H1 (cell line): ENCODE data around the gene FGFBP2. TPM values are rescaled to one million over a fixed set of nuclear protein-coding genes. Genes with fewer than 3 reads are reported as not detected.

ENCODE experiments used
- CTCF ChIA-PET: fragments of 300-600 bp; sonication (Branson Sonifier 250); formaldehyde crosslinking; loops from one replicate; lab custom pipeline; 2021; ENCODE audit not compliant: partially characterized antibody; lab: Charles Lee
- POLR2A ChIA-PET: fragments of 300-600 bp; sonication (Branson Sonifier 250); formaldehyde crosslinking; loops from one replicate; lab custom pipeline; 2021; ENCODE audit warnings: inconsistent platforms; ENCODE audit not compliant: partially characterized antibody; lab: Charles Lee
- DNase-seq, 2 experiments: peaks; one replicate each; pipeline versions ENCODE4 v3.0.0 to v3.0.0-alpha.2; 2010 to 2022; ENCODE audit warnings: low spot score in 2 of 2, low read depth in 1 of 2, mixed read lengths in 1 of 2
- FAIRE-seq: peaks from 2 replicates; lab custom pipeline; 2011; peaks lifted over from hg19 to GRCh38; lab: Jason Lieb, UNC
- H2AFZ ChIP-seq: 2 replicates; pipeline ENCODE4 v1.8.1; 2012; ENCODE audit warnings: low read length, inconsistent platforms
- H2AK5ac ChIP-seq: 2 replicates; pipeline ENCODE4 v1.6.1; 2013; ENCODE audit warnings: low read depth, low read length
- H2BK120ac ChIP-seq: replicated peaks from 2 replicates; pipeline ENCODE3; 2013; ENCODE audit warnings: low read depth, low read length, inconsistent platforms
- H2BK12ac ChIP-seq: 2 replicates; pipeline ENCODE4 v1.6.1; 2013; ENCODE audit warnings: low read depth, low read length
- H2BK15ac ChIP-seq: 2 replicates; pipeline ENCODE4 v1.6.1; 2013; ENCODE audit warnings: low read length
- H2BK20ac ChIP-seq: 2 replicates; pipeline ENCODE4 v1.6.1; 2013; ENCODE audit warnings: low read length
- H2BK5ac ChIP-seq: 2 replicates; pipeline ENCODE4 v1.6.1; 2013; ENCODE audit warnings: low read depth, low read length
- H3K14ac ChIP-seq: 2 replicates; pipeline ENCODE4 v1.6.1; 2013; ENCODE audit warnings: inconsistent platforms; ENCODE audit not compliant: insufficient read length
- H3K18ac ChIP-seq: 2 replicates; pipeline ENCODE4 v1.6.1; 2013; ENCODE audit warnings: low read length; ENCODE audit errors: extremely low read depth
- H3K23ac ChIP-seq: 2 replicates; pipeline ENCODE4 v1.6.1; 2013; ENCODE audit warnings: inconsistent platforms; ENCODE audit not compliant: insufficient read length
- H3K23me2 ChIP-seq: 2 replicates; pipeline ENCODE4 v1.6.1; 2013; ENCODE audit warnings: low read depth, low read length
- H3K27ac ChIP-seq: 2 replicates; pipeline ENCODE4 v1.6.1; 2011; ENCODE audit warnings: low read depth, low read length, inconsistent platforms
- H3K27me3 ChIP-seq, 4 experiments: replicated peaks in 1 of 4; 1 replicate in 1 of 4; 2 replicates in 3 of 4; pipeline versions ENCODE4 v1.6.1 to v1.8.1; 2011 to 2013; ENCODE audit warnings: low read length in 3 of 4, mild to moderate bottlenecking in 3 of 4, inconsistent platforms in 2 of 4, mixed read lengths in 2 of 4, moderate library complexity in 1 of 4; ENCODE audit not compliant: control insufficient read depth in 3 of 4, insufficient read depth in 3 of 4; ENCODE audit errors: extremely low read depth in 1 of 4
- H3K36me3 ChIP-seq, 4 experiments: 2 replicates each; pipeline versions ENCODE4 v1.6.1 to v1.8.1; 2011 to 2013; ENCODE audit warnings: mild to moderate bottlenecking in 4 of 4, low read length in 3 of 4, moderate library complexity in 2 of 4, control low read depth in 1 of 4, inconsistent platforms in 1 of 4; ENCODE audit not compliant: insufficient read depth in 4 of 4, control insufficient read depth in 2 of 4
- H3K4ac ChIP-seq: replicated peaks from 2 replicates; pipeline ENCODE3; 2013; ENCODE audit warnings: low read length, low read depth, mixed read lengths, inconsistent platforms; ENCODE audit not compliant: insufficient read length
- H3K4me1 ChIP-seq, 4 experiments: replicated peaks in 1 of 4; 1 replicate in 1 of 4; 2 replicates in 3 of 4; pipeline versions ENCODE4 v1.6.1 to v1.8.1; 2011 to 2013; ENCODE audit warnings: low read length in 3 of 4, inconsistent platforms in 2 of 4, mixed read lengths in 1 of 4; ENCODE audit not compliant: insufficient read depth in 4 of 4, control insufficient read depth in 3 of 4
- H3K4me2 ChIP-seq, 2 experiments: 2 replicates each; pipeline versions ENCODE4 v1.6.1 to v1.8.1; 2011 to 2013; ENCODE audit warnings: low read depth in 2 of 2, low read length in 2 of 2, control low read depth in 1 of 2, inconsistent platforms in 1 of 2, mild to moderate bottlenecking in 1 of 2; ENCODE audit not compliant: insufficient read depth in 1 of 2
- H3K4me3 ChIP-seq, 4 experiments: fragments of 200-600, 300-600 bp in 1 of 4; sonication (generic), shearing (Covaris generic), sonication (Bioruptor Twin) in 1 of 4; 2 replicates each; pipeline versions ENCODE4 v1.5.1 to v1.8.1; 2011 to 2016; ENCODE audit warnings: low read length in 4 of 4, low read depth in 3 of 4, control low read depth in 2 of 4, inconsistent platforms in 2 of 4, mild to moderate bottlenecking in 2 of 4, mixed read lengths in 1 of 4, moderate library complexity in 1 of 4; ENCODE audit not compliant: insufficient read depth in 2 of 4; ENCODE audit errors: extremely low read depth in 1 of 4
- H3K56ac ChIP-seq: replicated peaks from 2 replicates; pipeline ENCODE3; 2013; ENCODE audit warnings: low read depth, mild to moderate bottlenecking, mixed read lengths, low read length, inconsistent platforms; ENCODE audit not compliant: insufficient read length
- H3K79me1 ChIP-seq: 2 replicates; pipeline ENCODE4 v1.6.1; 2013; ENCODE audit warnings: low read depth, low read length, control low read depth
- H3K79me2 ChIP-seq, 2 experiments: 2 replicates each; pipeline versions ENCODE4 v1.6.1 to v1.8.1; 2012 to 2013; ENCODE audit warnings: low read length in 2 of 2, mild to moderate bottlenecking in 2 of 2, inconsistent platforms in 1 of 2; ENCODE audit not compliant: insufficient read depth in 2 of 2, control insufficient read depth in 1 of 2
- H3K9ac ChIP-seq, 4 experiments: replicated peaks in 1 of 4; 1 replicate in 1 of 4; 2 replicates in 3 of 4; pipeline versions ENCODE4 v1.6.1 to v1.8.1; 2011 to 2013; ENCODE audit warnings: low read depth in 3 of 4, low read length in 3 of 4, control low read depth in 2 of 4, mild to moderate bottlenecking in 2 of 4, moderate library complexity in 2 of 4, inconsistent platforms in 1 of 4; ENCODE audit errors: extremely low read depth in 1 of 4
- H3K9me3 ChIP-seq, 2 experiments: 2 replicates each; pipeline versions ENCODE4 v1.6.1 to v1.8.1; 2012 to 2013; ENCODE audit warnings: mild to moderate bottlenecking in 2 of 2, moderate library complexity in 2 of 2, control low read depth in 1 of 2, inconsistent platforms in 1 of 2, low read depth in 1 of 2, low read length in 1 of 2, mixed read lengths in 1 of 2; ENCODE audit not compliant: insufficient read depth in 2 of 2
- H4K20me1 ChIP-seq, 2 experiments: replicated peaks in 1 of 2; 2 replicates each; pipeline versions ENCODE3 to v1.8.1; 2011 to 2013; ENCODE audit warnings: inconsistent platforms in 2 of 2, low read length in 2 of 2, mild to moderate bottlenecking in 1 of 2; ENCODE audit not compliant: insufficient read depth in 2 of 2, control insufficient read depth in 1 of 2
- H4K5ac ChIP-seq: 2 replicates; pipeline ENCODE4 v1.6.1; 2013; ENCODE audit warnings: low read length, low read depth, mixed read lengths, inconsistent platforms; ENCODE audit not compliant: insufficient read length
- H4K8ac ChIP-seq: 2 replicates; pipeline ENCODE4 v1.8.0; 2013; ENCODE audit warnings: mild to moderate bottlenecking, moderate library complexity, low read length, inconsistent platforms; ENCODE audit not compliant: insufficient read depth; ENCODE audit errors: extremely low read depth
- H4K91ac ChIP-seq: replicated peaks from 2 replicates; pipeline ENCODE3; 2013; ENCODE audit warnings: low read length, mixed read lengths, inconsistent platforms; ENCODE audit not compliant: insufficient read length
- CHD2 ChIP-seq: IDR thresholded peaks from 2 replicates; pipeline ENCODE4 v1.6.1; 2012; ENCODE audit warnings: low read length, improper control_type of control experiment
- CREB1 ChIP-seq: IDR thresholded peaks from 2 replicates; pipeline ENCODE4 v1.6.1; 2012; ENCODE audit warnings: inconsistent platforms
- RBBP5 ChIP-seq: IDR thresholded peaks from 2 replicates; pipeline ENCODE4 v1.7.1; 2012; ENCODE audit warnings: low read depth, mild to moderate bottlenecking, inconsistent platforms, low read length, moderate library complexity, borderline replicate concordance
- SIN3A ChIP-seq, 2 experiments: IDR thresholded peaks in 1 of 2; conservative IDR thresholded peaks in 1 of 2; 2 replicates each; pipeline ENCODE4 v1.6.1; 2011 to 2012; ENCODE audit warnings: low read length in 2 of 2, improper control_type of control experiment in 1 of 2, low read depth in 1 of 2, mild to moderate bottlenecking in 1 of 2
- SP1 ChIP-seq: IDR thresholded peaks from 2 replicates; pipeline ENCODE4 v1.6.1; 2011; ENCODE audit warnings: low read depth, low read length
- USF2 ChIP-seq: IDR thresholded peaks from 2 replicates; pipeline ENCODE4 v1.6.1; 2011; ENCODE audit warnings: low read length, improper control_type of control experiment
- ZNF274 ChIP-seq: IDR thresholded peaks from 2 replicates; pipeline ENCODE4 v1.7.0; 2012; ENCODE audit warnings: low read length, borderline replicate concordance; ENCODE audit errors: extremely low read depth
- WGBS, 2 experiments: shearing (Covaris generic) in 1 of 2; methylation state at CpG; one replicate each; pipeline versions ENCODE4 v1.1.6 to v1.1.7; 2013 to 2015; ENCODE audit warnings: low lambda C conversion rate in 2 of 2, mixed read lengths in 2 of 2, inconsistent platforms in 1 of 2, low coverage in 1 of 2, missing lambda C conversion rate in 1 of 2; ENCODE audit not compliant: insufficient replicate concordance in 2 of 2, insufficient coverage in 1 of 2, insufficient read length in 1 of 2; ENCODE audit errors: extremely low coverage in 1 of 2, missing lambda C conversion rate in 1 of 2; 5-methylcytosine and 5-hydroxymethylcytosine counted together
- polyA plus RNA-seq, 7 experiments: library from polyadenylated mRNA; depleted of rRNA in 3 of 7; stranded (reverse) in 5 of 7; unstranded in 2 of 7; fragments of >200 nt in 5 of 7; fragments of 200-250 nt in 2 of 7; gene quantifications; 1 replicate in 5 of 7; 2 replicates in 1 of 7; 4 replicates in 1 of 7; pipeline versions ENCODE4 v1.2.1 to v1.2.3, GENCODE V29; 2011 to 2013; ENCODE audit warnings: missing spikeins in 2 of 7, mixed read lengths in 2 of 7
- total RNA-seq: library from RNA; stranded (reverse); fragmentation: NEBNext Ultra II Directional; extraction: Animal tissue kit (Norgen Biotek cat#: 25700); gene quantifications from 2 replicates; pipeline ENCODE4 v1.2.1, GENCODE V29; 2021

FGFBP2 gene
- total and polyA plus RNA-seq, 2 of the 8 experiments (the other 6 are each of a cell fraction or from before 2014, with no cell fraction given), result 0.15 TPM; not detected in 1

GRCh38 chr4:15930314-15930713 lies 32.7 kb downstream of the FGFBP2 start:
- Histone ChIP-seq H3K4me2 (no peak overlapping the region), H4K5ac (no peak overlapping the region), H3K23ac (no peak overlapping the region), H3K4me1 (no peaks in the 10 kb centered on the region), H3K4ac (no peak overlapping the region), H2BK15ac (no peak overlapping the region), H3K79me1 (no peaks in the 10 kb centered on the region), H4K91ac (no peak overlapping the region), H2BK5ac (no peak overlapping the region), H2BK20ac (no peak overlapping the region), H3K27ac (no peak overlapping the region), H3K56ac (no peak overlapping the region), H3K36me3 (no peaks in the 10 kb centered on the region), H3K18ac (no peak overlapping the region), H3K4me3 (no peak overlapping the region), H2BK120ac (no peak overlapping the region), H3K27me3 (no peaks in the 10 kb centered on the region), H2BK12ac (no peak overlapping the region), H4K20me1 (no peaks in the 10 kb centered on the region), H3K9ac (no peak overlapping the region), H3K9me3 (no peaks in the 10 kb centered on the region), H3K23me2 (no peaks in the 10 kb centered on the region), H4K8ac (no peak overlapping the region), H3K14ac (no peak overlapping the region), H2AFZ (no peak overlapping the region), H2AK5ac (no peak overlapping the region), H3K79me2 (no peaks in the 10 kb centered on the region)
- FAIRE-seq, result no peak
- POLR2A ChIA-PET, result no interaction called here
- CTCF ChIA-PET, result interaction anchor here (1.2 to 2.1 kb wide), 4 partner anchors 15 to 125 kb away, joined by 3 to 8 read pairs (median 5); no protein-coding TSS in a partner anchor
- TF ChIP-seq ZNF274 (no peak), RBBP5 (no peak), CHD2 (no peak), CREB1 (no peak), SIN3A (conservative IDR thresholded peaks at IDR 0.05 in 1 of 2, IDR thresholded peaks at IDR 0.05 in 1 of 2; ENCODE audit: low read depth in 1 of 2, low read length in 2 of 2) (no peak), SP1 (no peak), USF2 (no peak)
- no peak for DNase-seq
- WGBS, 2 experiments, result 96% methylated on average over 7 of the region's 7 CpGs; no CpG with 5 or more reads in 1 of the 2 experiments
